Stimulated activated CD4-positive, alpha-beta T cell treated with anti-CD3 and anti-CD28 coated beads, Interleukin-4, amount 100 ng/mL, for 24 hours (primary cell): ENCODE results near the gene ST6GALNAC4.
A peak's percentile ranks its signal among the peaks of the same experiment; 100 is the strongest.

Experiments
- DNase-seq: peaks from one replicate; pipeline ENCODE4 v3.0.0-alpha.2; 2020

The ST6GALNAC4 gene

GRCh38 chr9:127945942-127946341, 29.1 kb upstream of the ST6GALNAC4 start:
- DNase-seq: no peak

- no peak for DNase-seq
Observed at GRCh38 chr9:127945338-127945737, 28.5 kb upstream of the ST6GALNAC4 start.

GRCh38 chr9:127944586-127945218, 27.9 kb upstream of the ST6GALNAC4 start:
- no peak for DNase-seq

- DNase-seq: peak; percentile 87
Observed at GRCh38 chr9:127943731-127944144, 26.9 kb upstream of the ST6GALNAC4 start.

GRCh38 chr9:127943011-127943662, 26.3 kb upstream of the ST6GALNAC4 start:
- no peak for DNase-seq

- peak; percentile 58 for DNase-seq
Observed at GRCh38 chr9:127942216-127943010, 25.6 kb upstream of the ST6GALNAC4 start.

- DNase-seq: no peak
Observed at GRCh38 chr9:127941961-127942215, 25.0 kb upstream of the ST6GALNAC4 start.

- no peak for DNase-seq
Observed at GRCh38 chr9:127941062-127941960, 24.5 kb upstream of the ST6GALNAC4 start.

- no peak for DNase-seq
Observed at GRCh38 chr9:127940593-127940992, 23.8 kb upstream of the ST6GALNAC4 start.

- no peak for DNase-seq
Observed at GRCh38 chr9:127938298-127938690, 21.5 kb upstream of the ST6GALNAC4 start.

GRCh38 chr9:127937388-127938297, 20.8 kb upstream of the ST6GALNAC4 start, which contains the start of gene DPM2:
Gene DPM2 (minus strand): TSS chr9:127937854. CDS start chr9:127937820, 34 bp downstream.
- peak; percentile 85 for DNase-seq

- DNase-seq: no peak
Observed at GRCh38 chr9:127937056-127937387, 20.2 kb upstream of the ST6GALNAC4 start.

- no peak for DNase-seq
Observed at GRCh38 chr9:127936347-127936852, 19.6 kb upstream of the ST6GALNAC4 start.

GRCh38 chr9:127935765-127936221, 19.0 kb upstream of the ST6GALNAC4 start:
- DNase-seq: no peak

- no peak for DNase-seq
Observed at GRCh38 chr9:127934986-127935385, 18.1 kb upstream of the ST6GALNAC4 start.

- no peak for DNase-seq
Observed at GRCh38 chr9:127934248-127934647, 17.4 kb upstream of the ST6GALNAC4 start.

- no peak for DNase-seq
Observed at GRCh38 chr9:127931092-127931881, 14.4 kb upstream of the ST6GALNAC4 start.

GRCh38 chr9:127930231-127931091, 13.6 kb upstream of the ST6GALNAC4 start, which contains the start of gene PIP5KL1:
Gene PIP5KL1 (minus strand): TSS chr9:127930777. CDS start chr9:127930752, 25 bp downstream.
- DNase-seq: peak; percentile 70

- no peak for DNase-seq
Observed at GRCh38 chr9:127929625-127929979, 12.8 kb upstream of the ST6GALNAC4 start.
